NCI-H2107 treated with DMSO at 0.1 percent for 48 hours (cell line): ENCODE data around the gene CPEB2.

ENCODE experiments used
- DNase-seq: peaks from one replicate; lab custom pipeline; 2025; ENCODE audit not compliant: unreplicated experiment; lab: John Stamatoyannopoulos, UW

CPEB2 gene

GRCh38 chr4:15116509-15117079, 114.3 kb downstream of the CPEB2 start:
- no peak for DNase-seq

GRCh38 chr4:15117270-15117946, 115.1 kb downstream of the CPEB2 start:
- DNase-seq = no peak

GRCh38 chr4:15118292-15118691, 116.0 kb downstream of the CPEB2 start:
- no peak for DNase-seq
